K562 (cell line): ENCODE data around the gene ZNF778. TPM values are rescaled to one million over a fixed set of nuclear protein-coding genes. Genes with fewer than 3 reads are reported as not detected.
A peak's percentile ranks its signal among the peaks of the same experiment; 100 is the strongest.

Source experiments
- ATF1 ChIP-seq, 2 experiments: fragments of 450-650 bp in 1 of 2; IDR thresholded peaks; 2 replicates each; pipeline ENCODE4 v1.6.1; 2016; ENCODE audit warnings: missing compliant biosample characterization in 1 of 2, missing genetic modification characterization in 1 of 2
- CEBPG ChIP-seq, 3 experiments: fragments of 200-800 bp in 1 of 3; sonication (Bioruptor generic) in 1 of 3; sonication (generic) in 1 of 3; formaldehyde crosslinking in 1 of 3; IDR thresholded peaks in 2 of 3; conservative IDR thresholded peaks in 1 of 3; 2 replicates each; pipeline versions ENCODE4 v1.6.1 to v1.8.0; 2016 to 2022; ENCODE audit warnings: missing compliant biosample characterization in 2 of 3, missing genetic modification characterization in 2 of 3, mild to moderate bottlenecking in 1 of 3, missing genetic modification reagents in 1 of 3
- ERF ChIP-seq: fragments of 450-650 bp; formaldehyde crosslinking; IDR thresholded peaks from 2 replicates; pipeline ENCODE4 v1.4.0; 2020; ENCODE audit warnings: mild to moderate bottlenecking, mixed read lengths
- POU5F1 ChIP-seq: fragments of 150-350 bp; IDR thresholded peaks from 2 replicates; pipeline ENCODE4 v1.6.1; 2014; ENCODE audit warnings: borderline replicate concordance, low read length, low read depth, mild to moderate bottlenecking; ENCODE audit not compliant: partially characterized antibody
- RFX7 ChIP-seq: fragments of 250-450 bp; sonication (Bioruptor Pico); IDR thresholded peaks from 2 replicates; pipeline ENCODE4 v1.5.1; 2021; ENCODE audit warnings: mild to moderate bottlenecking
- TAF7 ChIP-seq: fragments of 450-650 bp; IDR thresholded peaks from 2 replicates; pipeline ENCODE4 v1.6.1; 2016; ENCODE audit warnings: missing genetic modification characterization, missing compliant biosample characterization
- ZKSCAN8 ChIP-seq: fragments of 200-800 bp; sonication (Bioruptor generic); IDR thresholded peaks from 2 replicates; pipeline ENCODE4 v1.6.1; 2016; ENCODE audit warnings: missing genetic modification characterization, missing compliant biosample characterization
- ZNF146 ChIP-seq: IDR thresholded peaks from one replicate; pipeline ENCODE4 v1.6.1; 2018; ENCODE audit warnings: missing compliant biosample characterization; ENCODE audit not compliant: unreplicated experiment
- ZNF583 ChIP-seq: fragments of 250-450 bp; sonication (Bioruptor Pico); IDR thresholded peaks from 2 replicates; pipeline ENCODE4 v1.4.0; 2020
- polyA plus RNA-seq, 8 experiments: library from polyadenylated mRNA; depleted of rRNA in 4 of 8; stranded (reverse) in 5 of 8; unstranded in 3 of 8; fragments of >200 nt; fragmentation: Nextera tagmentation in 2 of 8; fragmentation: Illumina TruSeq in 1 of 8; extraction: Ambion mirVana in 2 of 8; extraction: Trizol in 1 of 8; gene quantifications; 2 replicates each; pipeline versions ENCODE4 v1.2.1 to v1.2.3, GENCODE V29; 2011 to 2014; ENCODE audit warnings: inconsistent platforms in 1 of 8, missing spikeins in 1 of 8
- total RNA-seq, 7 experiments: library from RNA; depleted of rRNA in 6 of 7; stranded (reverse); fragments of >200 nt in 6 of 7; fragmentation: Illumina TruSeq in 2 of 7; extraction: Trizol in 2 of 7; gene quantifications; 2 replicates each; pipeline versions ENCODE4 v1.2.1 to v1.2.3, GENCODE V29; 2011 to 2021; ENCODE audit warnings: low replicate concordance in 1 of 7
- TF ChIP-seq, protein P1 (sequence below): fragments of 250-450 bp; sonication (Bioruptor Pico); IDR thresholded peaks from 2 replicates; pipeline ENCODE4 v1.5.0; 2021
- TF ChIP-seq, protein P2 (sequence below): fragments of 450-650 bp; IDR thresholded peaks from 2 replicates; pipeline ENCODE4 v1.6.1; 2016
- TF ChIP-seq, protein P3 (sequence below): sonication (generic); formaldehyde crosslinking; IDR thresholded peaks from 2 replicates; pipeline ENCODE4 v1.8.1; 2022; ENCODE audit warnings: missing genetic modification reagents

Gene ZNF778
- total and polyA plus RNA-seq, 9 of the 15 experiments (the other 6 are each of a cell fraction or from before 2014, with no cell fraction given), result 0.70 to 60.6 (median 7.5) TPM

DNA sequence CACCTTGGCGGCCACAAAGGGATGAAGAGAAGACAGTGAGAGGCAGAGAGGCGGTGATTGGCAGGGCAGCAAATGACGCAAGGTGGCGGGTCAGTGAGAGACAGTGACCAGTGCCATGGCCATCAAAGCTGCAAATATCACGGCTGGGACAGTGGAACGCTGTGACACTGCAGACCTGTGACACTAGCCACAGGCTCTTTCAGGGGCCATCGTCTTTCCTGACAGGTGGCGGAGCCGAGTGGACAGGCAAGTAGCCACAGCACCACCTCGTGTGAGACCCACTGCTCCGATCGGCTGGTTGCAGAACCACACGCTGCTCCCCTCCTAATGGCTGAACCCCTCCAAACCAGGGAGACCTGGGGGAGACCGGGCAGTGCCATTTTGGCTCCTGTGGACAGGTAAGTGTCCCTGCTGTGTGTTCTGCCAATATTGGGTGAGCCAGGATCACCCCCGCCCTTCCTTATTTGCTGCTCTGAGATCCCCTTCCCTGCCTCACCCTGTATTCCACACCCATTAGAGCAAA lies 7.9 kb upstream of the ZNF778 start (continued):
- TF ChIP-seq, protein P1, sequence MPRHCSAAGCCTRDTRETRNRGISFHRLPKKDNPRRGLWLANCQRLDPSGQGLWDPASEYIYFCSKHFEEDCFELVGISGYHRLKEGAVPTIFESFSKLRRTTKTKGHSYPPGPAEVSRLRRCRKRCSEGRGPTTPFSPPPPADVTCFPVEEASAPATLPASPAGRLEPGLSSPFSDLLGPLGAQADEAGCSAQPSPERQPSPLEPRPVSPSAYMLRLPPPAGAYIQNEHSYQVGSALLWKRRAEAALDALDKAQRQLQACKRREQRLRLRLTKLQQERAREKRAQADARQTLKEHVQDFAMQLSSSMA (CRISPR knock-in tag), result no peak
- TF ChIP-seq TAF7 (tag) (no peak), RFX7 (CRISPR knock-in tag) (no peak), ERF (CRISPR knock-in tag) (no peak), ZNF583 (CRISPR knock-in tag) (no peak), ZKSCAN8 (CRISPR knock-in tag) (no peak), ATF1 (CRISPR knock-in tag; IDR thresholded peaks at IDR 0.05) (no peak), ATF1 (tag; IDR thresholded peaks at IDR 0.05) (no peak), ZNF146 (CRISPR knock-in tag) (no peak), CEBPG (CRISPR knock-in tag; IDR thresholded peaks at IDR 0.05) (no peak), CEBPG (tag; conservative IDR thresholded peaks at IDR 0.05 in 1 of 2, IDR thresholded peaks at IDR 0.05 in 1 of 2) (no peak), POU5F1 (no peak)
- TF ChIP-seq, protein P2, sequence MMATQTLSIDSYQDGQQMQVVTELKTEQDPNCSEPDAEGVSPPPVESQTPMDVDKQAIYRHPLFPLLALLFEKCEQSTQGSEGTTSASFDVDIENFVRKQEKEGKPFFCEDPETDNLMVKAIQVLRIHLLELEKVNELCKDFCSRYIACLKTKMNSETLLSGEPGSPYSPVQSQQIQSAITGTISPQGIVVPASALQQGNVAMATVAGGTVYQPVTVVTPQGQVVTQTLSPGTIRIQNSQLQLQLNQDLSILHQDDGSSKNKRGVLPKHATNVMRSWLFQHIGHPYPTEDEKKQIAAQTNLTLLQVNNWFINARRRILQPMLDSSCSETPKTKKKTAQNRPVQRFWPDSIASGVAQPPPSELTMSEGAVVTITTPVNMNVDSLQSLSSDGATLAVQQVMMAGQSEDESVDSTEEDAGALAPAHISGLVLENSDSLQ, result peak; percentile 77
- TF ChIP-seq, protein P3, sequence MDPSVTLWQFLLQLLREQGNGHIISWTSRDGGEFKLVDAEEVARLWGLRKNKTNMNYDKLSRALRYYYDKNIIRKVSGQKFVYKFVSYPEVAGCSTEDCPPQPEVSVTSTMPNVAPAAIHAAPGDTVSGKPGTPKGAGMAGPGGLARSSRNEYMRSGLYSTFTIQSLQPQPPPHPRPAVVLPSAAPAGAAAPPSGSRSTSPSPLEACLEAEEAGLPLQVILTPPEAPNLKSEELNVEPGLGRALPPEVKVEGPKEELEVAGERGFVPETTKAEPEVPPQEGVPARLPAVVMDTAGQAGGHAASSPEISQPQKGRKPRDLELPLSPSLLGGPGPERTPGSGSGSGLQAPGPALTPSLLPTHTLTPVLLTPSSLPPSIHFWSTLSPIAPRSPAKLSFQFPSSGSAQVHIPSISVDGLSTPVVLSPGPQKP, result no peak
